Memory B cell (primary cell): ENCODE measurements around the gene VPS16.
"Not testable (repeated sequence)": the region's sequence is repeated elsewhere in the genome, so short reads cannot be mapped to it uniquely, and the experiment has no call there.

Source experiments
- ATAC-seq: fragments of 150-1000 bp; cut with Tn5 transposase; 2 replicates; pipeline ENCODE4 v1.10.0; 2021; ENCODE audit warnings: low read depth, mild to moderate bottlenecking, moderate library complexity
- DNase-seq, 2 donors: peaks; one replicate each; pipeline ENCODE4 v3.0.0; 2022; ENCODE audit warnings: low spot score in 2 of 2
- H3K27ac Mint-ChIP-seq: one replicate; pipeline ENCODE4 v1.8.0; 2022; ENCODE audit warnings: mild to moderate bottlenecking, moderate library complexity, mixed read lengths
- H3K27me3 Mint-ChIP-seq: one replicate; pipeline ENCODE4 v1.8.0; 2022; ENCODE audit warnings: mixed read lengths
- H3K36me3 Mint-ChIP-seq: one replicate; pipeline ENCODE4 v1.8.0; 2022; ENCODE audit warnings: mild to moderate bottlenecking, mixed read lengths
- H3K4me1 Mint-ChIP-seq: one replicate; pipeline ENCODE4 v1.8.0; 2022; ENCODE audit warnings: mixed read lengths
- H3K4me3 Mint-ChIP-seq: one replicate; pipeline ENCODE4 v1.8.0; 2022; ENCODE audit warnings: mild to moderate bottlenecking, moderate library complexity, mixed read lengths
- H3K9me3 Mint-ChIP-seq: one replicate; pipeline ENCODE4 v1.8.0; 2022; ENCODE audit warnings: mixed read lengths

VPS16 gene

GRCh38 chr20:2801286-2801728, 39.2 kb upstream of the VPS16 start:
- Mint-ChIP-seq H3K27me3 (peaks cover 51% of the 10 kb centered on the region), H3K4me3 (no peak overlapping the region), H3K9me3 (no peaks in the 10 kb centered on the region), H3K4me1 (peaks cover 18% of the 10 kb centered on the region), H3K36me3 (no peaks in the 10 kb centered on the region), H3K27ac (no peak overlapping the region)
- ATAC-seq (no peak), DNase-seq (no peak)

GRCh38 chr20:2804041-2804828, 36.3 kb upstream of the VPS16 start:
- DNase-seq (no peak), ATAC-seq (no peak)
- Mint-ChIP-seq H3K4me1 (peaks cover 16% of the 10 kb centered on the region), H3K9me3 (peaks cover 2% of the 10 kb centered on the region), H3K27me3 (peaks cover 37% of the 10 kb centered on the region), H3K36me3 (no peaks in the 10 kb centered on the region), H3K27ac (no peak overlapping the region), H3K4me3 (no peak overlapping the region)

- no peak overlapping the region for H3K4me3 Mint-ChIP-seq
- H3K9me3 Mint-ChIP-seq = peaks cover 2% of the 10 kb centered on the region
- H3K27me3 Mint-ChIP-seq = peaks cover 30% of the 10 kb centered on the region
- no peaks in the 10 kb centered on the region for H3K36me3 Mint-ChIP-seq
- peaks cover 10% of the 10 kb centered on the region for H3K4me1 Mint-ChIP-seq
- no peak overlapping the region for H3K27ac Mint-ChIP-seq
- ATAC-seq (no peak), DNase-seq (no peak)
Measured at GRCh38 chr20:2804852-2805688, 35.5 kb upstream of the VPS16 start.

GRCh38 chr20:2805689-2806350, 34.7 kb upstream of the VPS16 start:
- ATAC-seq = no peak
- no peaks in the 10 kb centered on the region for H3K36me3 Mint-ChIP-seq
- H3K4me3 Mint-ChIP-seq = no peak overlapping the region
- peaks cover 2% of the 10 kb centered on the region for H3K9me3 Mint-ChIP-seq
- H3K27ac Mint-ChIP-seq = no peak overlapping the region
- H3K27me3 Mint-ChIP-seq = peaks cover 29% of the 10 kb centered on the region
- DNase-seq = no peak
- H3K4me1 Mint-ChIP-seq = peaks cover 6% of the 10 kb centered on the region

- no peak overlapping the region for H3K27ac Mint-ChIP-seq
- ATAC-seq (no peak), DNase-seq (no peak)
- H3K4me1 Mint-ChIP-seq = peaks cover 2% of the 10 kb centered on the region
- H3K36me3 Mint-ChIP-seq = no peaks in the 10 kb centered on the region
- H3K27me3 Mint-ChIP-seq = peaks cover 30% of the 10 kb centered on the region
- H3K4me3 Mint-ChIP-seq = no peak overlapping the region
- H3K9me3 Mint-ChIP-seq = peaks cover 2% of the 10 kb centered on the region
Measured at GRCh38 chr20:2806351-2806701, 34.2 kb upstream of the VPS16 start.

GRCh38 chr20:2807019-2807418, 33.5 kb upstream of the VPS16 start:
- H3K4me3 Mint-ChIP-seq = no peak overlapping the region

GRCh38 chr20:2807929-2808328, 32.6 kb upstream of the VPS16 start:
- not testable (repeated sequence) for H3K27ac Mint-ChIP-seq, DNase-seq, ATAC-seq, H3K4me1 Mint-ChIP-seq, H3K9me3 Mint-ChIP-seq, H3K36me3 Mint-ChIP-seq, H3K4me3 Mint-ChIP-seq
- H3K27me3 Mint-ChIP-seq = peaks cover 29% of the 10 kb centered on the region

More at GRCh38 chr20:2807019-2807418, 33.5 kb upstream of the VPS16 start:
- peaks cover 4% of the 10 kb centered on the region for H3K9me3 Mint-ChIP-seq
- ATAC-seq (no peak), DNase-seq (no peak)
- H3K36me3 Mint-ChIP-seq = no peaks in the 10 kb centered on the region
- H3K27me3 Mint-ChIP-seq = peaks cover 30% of the 10 kb centered on the region
- H3K4me1 Mint-ChIP-seq = peaks cover 2% of the 10 kb centered on the region
- no peak overlapping the region for H3K27ac Mint-ChIP-seq

GRCh38 chr20:2809690-2810089, 30.9 kb upstream of the VPS16 start:
- DNase-seq (no peak), ATAC-seq (no peak)
- H3K27ac Mint-ChIP-seq = no peak overlapping the region
- H3K4me3 Mint-ChIP-seq = no peak overlapping the region
- peaks cover 2% of the 10 kb centered on the region for H3K4me1 Mint-ChIP-seq
- H3K27me3 Mint-ChIP-seq = peaks cover 29% of the 10 kb centered on the region
- H3K9me3 Mint-ChIP-seq = peaks cover 7% of the 10 kb centered on the region
- no peaks in the 10 kb centered on the region for H3K36me3 Mint-ChIP-seq

- H3K4me3 Mint-ChIP-seq = no peak overlapping the region
- ATAC-seq (no peak), DNase-seq (no peak)
- H3K27me3 Mint-ChIP-seq = peaks cover 22% of the 10 kb centered on the region
- no peaks in the 10 kb centered on the region for H3K36me3 Mint-ChIP-seq
- no peak overlapping the region for H3K27ac Mint-ChIP-seq
- no peaks in the 10 kb centered on the region for H3K4me1 Mint-ChIP-seq
- peaks cover 7% of the 10 kb centered on the region for H3K9me3 Mint-ChIP-seq
Measured at GRCh38 chr20:2812189-2812588, 28.4 kb upstream of the VPS16 start.

GRCh38 chr20:2814076-2814475, 26.5 kb upstream of the VPS16 start:
- no peaks in the 10 kb centered on the region for H3K4me1 Mint-ChIP-seq
- DNase-seq (no peak), ATAC-seq (no peak)
- no peak overlapping the region for H3K4me3 Mint-ChIP-seq
- H3K9me3 Mint-ChIP-seq = peaks cover 6% of the 10 kb centered on the region
- no peak overlapping the region for H3K27ac Mint-ChIP-seq
- H3K27me3 Mint-ChIP-seq = peaks cover 31% of the 10 kb centered on the region
- H3K36me3 Mint-ChIP-seq = no peaks in the 10 kb centered on the region

GRCh38 chr20:2814587-2815051, 25.9 kb upstream of the VPS16 start, which contains the start of gene C20orf141:
Gene C20orf141 (plus strand): TSS chr20:2814987. CDS start chr20:2815185, 198 bp downstream.
- no peaks in the 10 kb centered on the region for H3K4me1 Mint-ChIP-seq
- peaks cover 30% of the 10 kb centered on the region for H3K27me3 Mint-ChIP-seq
- no peak within 1 kb of the TSS for H3K27ac Mint-ChIP-seq
- H3K9me3 Mint-ChIP-seq = peaks cover 5% of the 10 kb centered on the region
- no peaks in the 10 kb centered on the region for H3K36me3 Mint-ChIP-seq
- H3K4me3 Mint-ChIP-seq = no peak within 1 kb of the TSS
- DNase-seq = no peak
- ATAC-seq = no peak

GRCh38 chr20:2815242-2815900, 25.2 kb upstream of the VPS16 start:
- Mint-ChIP-seq H3K9me3 (peaks cover 5% of the 10 kb centered on the region), H3K4me1 (peaks cover 3% of the 10 kb centered on the region), H3K27me3 (peaks cover 37% of the 10 kb centered on the region), H3K27ac (no peak overlapping the region), H3K36me3 (no peaks in the 10 kb centered on the region), H3K4me3 (no peak overlapping the region)
- no peak for DNase-seq
- ATAC-seq = no peak

GRCh38 chr20:2816030-2816582, 24.4 kb upstream of the VPS16 start, which contains the start of gene TMEM239:
Gene TMEM239 (plus strand): TSS chr20:2816364. CDS start chr20:2816555, 191 bp downstream.
- Mint-ChIP-seq H3K27me3 (peaks cover 36% of the 10 kb centered on the region), H3K36me3 (no peaks in the 10 kb centered on the region), H3K9me3 (peaks cover 5% of the 10 kb centered on the region), H3K27ac (no peak within 1 kb of the TSS), H3K4me1 (peaks cover 6% of the 10 kb centered on the region), H3K4me3 (no peak within 1 kb of the TSS)
- DNase-seq (no peak), ATAC-seq (no peak)
